ENCODE results near the gene LMCD1. TPM values are rescaled to one million over a fixed set of nuclear protein-coding genes. Genes with fewer than 3 reads are reported as not detected.

LMCD1 gene
- total RNA-seq, 2 donors from 2014 or later = 10.9 to 32.4 TPM

DNA sequence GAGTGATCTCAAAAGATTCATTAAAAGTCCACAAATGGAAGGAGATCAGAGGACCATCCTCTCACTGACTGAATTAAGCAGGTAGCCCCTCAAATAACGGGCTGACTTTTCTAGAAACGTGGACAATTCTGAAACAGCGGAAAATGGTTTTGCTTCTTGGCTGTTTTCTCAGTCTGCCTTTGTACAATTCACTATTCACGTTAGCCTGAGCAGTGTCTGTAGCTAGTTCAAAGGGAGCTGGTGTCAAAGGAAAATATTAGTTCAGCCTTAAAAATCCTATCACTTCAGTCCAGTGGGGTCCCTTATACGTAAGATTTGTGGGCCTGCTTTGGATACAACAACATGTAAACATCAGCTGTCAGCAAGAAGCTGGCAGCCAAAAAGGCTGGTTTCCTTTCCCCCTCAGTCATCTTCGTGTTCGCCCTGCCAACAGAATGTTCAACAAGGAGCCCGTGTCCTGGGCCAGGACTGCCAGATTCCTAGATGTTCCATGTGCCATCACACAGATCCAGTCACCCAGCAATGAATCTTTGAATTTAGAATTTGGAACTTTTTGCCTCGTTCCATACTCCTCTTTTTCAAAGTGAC is 19.3 kb downstream of the LMCD1 start:
- H3K27ac ChIP-seq = no peak overlapping the region
- intact Hi-C loops (cut with DNase I) = no loop called here

DNA sequence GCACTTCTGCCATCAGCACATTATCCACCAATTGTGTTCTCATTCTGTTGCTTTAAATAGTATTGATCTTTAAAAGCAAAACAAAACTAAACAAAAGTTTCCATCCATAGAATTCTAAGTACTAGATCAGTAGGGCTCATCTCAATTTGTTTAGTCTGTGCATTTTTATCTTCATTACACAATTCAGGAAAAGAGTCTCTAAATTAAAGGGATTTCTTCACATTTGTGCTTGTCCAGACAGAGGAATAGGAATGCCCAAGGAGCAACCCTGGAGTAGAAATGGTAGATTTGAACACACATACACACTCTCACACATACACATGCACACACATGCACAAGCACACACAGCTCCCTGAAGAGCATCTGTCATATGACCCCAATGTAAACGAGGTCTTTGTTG is 21.4 kb downstream of the LMCD1 start:
- DNase-seq = no peak
- Histone ChIP-seq H3K27me3 (no peaks in the 10 kb centered on the region), H3K9me3 (no peaks in the 10 kb centered on the region), H3K4me3 (no peak overlapping the region), H3K27ac (no peak overlapping the region), H3K36me3 (replicated peaks in 1 of 2; ENCODE audit: insufficient read depth in 1 of 2, low read depth in 2 of 2) (no peaks in the 10 kb centered on the region), H3K4me1 (no peaks in the 10 kb centered on the region)
- intact Hi-C loops (cut with DNase I) = no loop called here
- ATAC-seq = no peak
- TF ChIP-seq, protein P1, sequence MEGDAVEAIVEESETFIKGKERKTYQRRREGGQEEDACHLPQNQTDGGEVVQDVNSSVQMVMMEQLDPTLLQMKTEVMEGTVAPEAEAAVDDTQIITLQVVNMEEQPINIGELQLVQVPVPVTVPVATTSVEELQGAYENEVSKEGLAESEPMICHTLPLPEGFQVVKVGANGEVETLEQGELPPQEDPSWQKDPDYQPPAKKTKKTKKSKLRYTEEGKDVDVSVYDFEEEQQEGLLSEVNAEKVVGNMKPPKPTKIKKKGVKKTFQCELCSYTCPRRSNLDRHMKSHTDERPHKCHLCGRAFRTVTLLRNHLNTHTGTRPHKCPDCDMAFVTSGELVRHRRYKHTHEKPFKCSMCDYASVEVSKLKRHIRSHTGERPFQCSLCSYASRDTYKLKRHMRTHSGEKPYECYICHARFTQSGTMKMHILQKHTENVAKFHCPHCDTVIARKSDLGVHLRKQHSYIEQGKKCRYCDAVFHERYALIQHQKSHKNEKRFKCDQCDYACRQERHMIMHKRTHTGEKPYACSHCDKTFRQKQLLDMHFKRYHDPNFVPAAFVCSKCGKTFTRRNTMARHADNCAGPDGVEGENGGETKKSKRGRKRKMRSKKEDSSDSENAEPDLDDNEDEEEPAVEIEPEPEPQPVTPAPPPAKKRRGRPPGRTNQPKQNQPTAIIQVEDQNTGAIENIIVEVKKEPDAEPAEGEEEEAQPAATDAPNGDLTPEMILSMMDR (IDR thresholded peaks at IDR 0.05) = no peak
- no peak for TF ChIP-seq POLR2A (IDR thresholded peaks at IDR 0.05)
- 59 to 69% methylated on average over 1 of the region's 1 CpG for WGBS, 2 donors

More for the DNA sequence above, 19.3 kb downstream of the LMCD1 start:
- H3K4me1 ChIP-seq = no peaks in the 10 kb centered on the region
- TF ChIP-seq, protein P1 (IDR thresholded peaks at IDR 0.05) = no peak
- TF ChIP-seq POLR2A (IDR thresholded peaks at IDR 0.05) = no peak
- no peaks in the 10 kb centered on the region for H3K9me3 ChIP-seq
- no peak for DNase-seq
- H3K36me3 ChIP-seq (replicated peaks in 1 of 2; ENCODE audit: insufficient read depth in 1 of 2, low read depth in 2 of 2) = no peaks in the 10 kb centered on the region
- 84 to 86% methylated on average over 9 of the region's 9 CpGs for WGBS, 2 donors
- ATAC-seq = no peak
- no peak overlapping the region for H3K4me3 ChIP-seq
- H3K27me3 ChIP-seq = no peaks in the 10 kb centered on the region

DNA sequence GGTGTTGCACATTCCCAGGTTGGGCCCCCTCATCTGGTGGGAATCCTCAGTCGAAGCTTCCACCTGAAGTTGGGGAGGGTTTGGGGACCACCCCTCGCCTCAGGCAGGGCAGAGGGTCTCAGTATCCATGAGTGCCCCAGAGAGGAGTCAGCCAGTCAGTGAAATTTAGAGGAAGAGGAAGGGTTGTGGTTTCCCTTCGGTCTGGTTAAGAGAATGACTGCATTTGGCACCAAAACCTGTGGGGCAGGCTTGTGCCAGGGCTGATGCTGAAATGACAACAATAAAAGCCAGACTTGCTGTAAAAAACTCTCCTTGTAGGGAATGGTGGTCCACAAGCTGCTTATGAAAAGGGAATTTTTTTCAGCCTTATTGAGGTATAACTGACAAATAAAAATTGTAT is 22.6 kb downstream of the LMCD1 start:
- DNase-seq = no peak
- 67 to 74% methylated on average over 3 of the region's 3 CpGs for WGBS, 2 donors
- Histone ChIP-seq H3K4me1 (peaks cover 7% of the 10 kb centered on the region), H3K9me3 (no peaks in the 10 kb centered on the region), H3K4me3 (no peak overlapping the region), H3K27me3 (no peaks in the 10 kb centered on the region), H3K36me3 (replicated peaks in 1 of 2; ENCODE audit: insufficient read depth in 1 of 2, low read depth in 2 of 2) (no peaks in the 10 kb centered on the region), H3K27ac (no peak overlapping the region)
- no peak for TF ChIP-seq POLR2A (IDR thresholded peaks at IDR 0.05)
- TF ChIP-seq, protein P1 (IDR thresholded peaks at IDR 0.05) = no peak
- intact Hi-C loops (cut with DNase I) = no loop called here
- ATAC-seq = no peak

GRCh38 chr3:8524656-8525399 is 23.2 kb downstream of the LMCD1 start:
- Histone ChIP-seq H3K4me3 (no peak overlapping the region), H3K27ac (no peak overlapping the region), H3K27me3 (no peaks in the 10 kb centered on the region), H3K9me3 (no peaks in the 10 kb centered on the region), H3K36me3 (replicated peaks in 1 of 2; ENCODE audit: insufficient read depth in 1 of 2, low read depth in 2 of 2) (no peaks in the 10 kb centered on the region), H3K4me1 (peaks cover 13% of the 10 kb centered on the region)
- 85 to 94% methylated on average over 5 of the region's 5 CpGs for whole genome bisulfite sequencing, 2 donors
- intact Hi-C loops (cut with DNase I) = no loop called here
- TF ChIP-seq POLR2A (IDR thresholded peaks at IDR 0.05) = no peak
- TF ChIP-seq, protein P1 (IDR thresholded peaks at IDR 0.05) = no peak
- DNase-seq = no peak
- ATAC-seq = no peak

Measured in body of pancreas (tissue), 4 donors.